Fibroblast of lung (primary cell): ENCODE results near the gene RFK. TPM values are rescaled to one million over a fixed set of nuclear protein-coding genes. Genes with fewer than 3 reads are reported as not detected.

Experiments used
- DNase-seq, 2 donors: peaks; one replicate each; pipeline versions ENCODE4 v3.0.0 to v3.0.0-alpha.2; 2010; ENCODE audit warnings: low read depth in 2 of 2
- H2AFZ ChIP-seq: 2 replicates; pipeline ENCODE4 v1.5.1; 2012; ENCODE audit warnings: low read length, control low read depth, inconsistent platforms
- H3K27ac ChIP-seq: 2 replicates; pipeline ENCODE4 v1.5.1; 2011; ENCODE audit warnings: low read length, control low read depth; ENCODE audit not compliant: insufficient read depth
- H3K27me3 ChIP-seq: 2 replicates; pipeline ENCODE4 v1.5.1; 2011; ENCODE audit warnings: mild to moderate bottlenecking, low read length; ENCODE audit not compliant: control insufficient read depth, insufficient read depth
- H3K36me3 ChIP-seq: 2 replicates; pipeline ENCODE4 v1.5.1; 2011; ENCODE audit warnings: low read length; ENCODE audit not compliant: control insufficient read depth, insufficient read depth
- H3K4me1 ChIP-seq: 2 replicates; pipeline ENCODE4 v1.5.1; 2011; ENCODE audit warnings: low read length; ENCODE audit not compliant: control insufficient read depth, insufficient read depth; ENCODE audit errors: extremely low read depth
- H3K4me2 ChIP-seq: 2 replicates; pipeline ENCODE4 v1.5.1; 2011; ENCODE audit warnings: low read length, control low read depth; ENCODE audit not compliant: insufficient read depth; ENCODE audit errors: extremely low read depth
- H3K4me3 ChIP-seq, 4 experiments: fragments of 200-600 bp in 1 of 4; sonication (generic) in 1 of 4; replicated peaks in 1 of 4; 2 replicates each; pipeline ENCODE4 v1.5.1; 2011 to 2016; ENCODE audit warnings: low read length in 4 of 4, low read depth in 3 of 4, mild to moderate bottlenecking in 3 of 4, control low read depth in 2 of 4, inconsistent platforms in 1 of 4, mixed read lengths in 1 of 4; ENCODE audit not compliant: insufficient read depth in 1 of 4; ENCODE audit errors: control extremely low read depth in 1 of 4
- H3K79me2 ChIP-seq: 2 replicates; pipeline ENCODE4 v1.5.1; 2012; ENCODE audit warnings: mild to moderate bottlenecking, low read length, inconsistent platforms; ENCODE audit not compliant: control insufficient read depth, insufficient read depth
- H3K9ac ChIP-seq: 2 replicates; pipeline ENCODE4 v1.5.1; 2011; ENCODE audit warnings: mild to moderate bottlenecking, low read length, control low read depth; ENCODE audit not compliant: insufficient read depth
- H3K9me3 ChIP-seq: 2 replicates; pipeline ENCODE4 v1.5.1; 2012; ENCODE audit warnings: low read depth, low read length; ENCODE audit not compliant: control insufficient read depth, insufficient read depth
- H4K20me1 ChIP-seq: 2 replicates; pipeline ENCODE4 v1.5.1; 2011; ENCODE audit warnings: low read length; ENCODE audit not compliant: control insufficient read depth, insufficient read depth; ENCODE audit errors: extremely low read depth
- EZH2 ChIP-seq: IDR thresholded peaks from 2 replicates; pipeline ENCODE4 v1.5.1; 2012; ENCODE audit warnings: low read length, control low read depth, mild to moderate bottlenecking; ENCODE audit errors: missing control alignments
- polyA plus RNA-seq, 2 donors: library from polyadenylated mRNA; depleted of rRNA in 1 of 2; stranded (reverse) in 1 of 2; unstranded in 1 of 2; fragments of >200 nt; gene quantifications; 2 replicates each; pipeline ENCODE4 v1.2.1, GENCODE V29; 2011 to 2012; ENCODE audit warnings: missing spikeins in 1 of 2
- total RNA-seq: library from RNA; depleted of rRNA; stranded (reverse); fragments of >200 nt; gene quantifications from 2 replicates; pipeline ENCODE4 v1.2.1, GENCODE V29; 2014
- TF ChIP-seq, protein P1 (sequence below), 2 donors: IDR thresholded peaks in 1 of 2; conservative IDR thresholded peaks in 1 of 2; 1 replicate in 1 of 2; 2 replicates in 1 of 2; pipeline ENCODE4 v1.5.1; 2011 to 2012; ENCODE audit warnings: low read length in 2 of 2, control low read depth in 1 of 2, inconsistent platforms in 1 of 2, low read depth in 1 of 2, mild to moderate bottlenecking in 1 of 2

The RFK gene
- total and polyA plus RNA-seq, 2 donors (not counting 1 experiment from before 2014, with no cell fraction given): 22.8 to 27.5 TPM

DNA sequence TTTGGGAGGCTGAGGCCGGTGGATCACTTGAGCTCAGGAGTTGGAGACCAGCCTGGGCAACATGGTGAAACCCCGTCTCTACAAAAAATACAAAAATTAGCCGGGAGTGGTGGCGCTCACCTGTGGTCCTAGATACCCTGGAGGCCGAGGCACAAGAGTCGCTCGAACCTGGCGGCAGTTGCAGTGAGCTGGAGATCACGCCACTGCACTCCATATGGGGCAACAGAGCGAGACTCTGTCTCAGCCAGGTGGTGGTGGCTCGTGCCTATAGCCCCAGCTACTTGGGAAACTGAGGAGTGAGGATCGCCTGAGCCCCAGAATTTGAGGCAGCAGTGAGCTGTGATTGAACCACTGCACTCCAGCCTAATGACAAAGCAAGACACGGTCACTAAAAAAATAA is 2.4 kb upstream of the RFK start:
- DNase-seq: no peak
- Histone ChIP-seq H3K27ac (no peak overlapping the region), H3K4me3 (no peak overlapping the region), H2AFZ (no peak overlapping the region), H4K20me1 (no peaks in the 10 kb centered on the region), H3K27me3 (no peaks in the 10 kb centered on the region), H3K4me1 (peaks cover 4% of the 10 kb centered on the region), H3K36me3 (no peaks in the 10 kb centered on the region), H3K9me3 (no peaks in the 10 kb centered on the region), H3K9ac (no peak overlapping the region), H3K79me2 (peaks cover 5% of the 10 kb centered on the region), H3K4me2 (no peak overlapping the region)
- TF ChIP-seq EZH2: no peak
- TF ChIP-seq, protein P1, sequence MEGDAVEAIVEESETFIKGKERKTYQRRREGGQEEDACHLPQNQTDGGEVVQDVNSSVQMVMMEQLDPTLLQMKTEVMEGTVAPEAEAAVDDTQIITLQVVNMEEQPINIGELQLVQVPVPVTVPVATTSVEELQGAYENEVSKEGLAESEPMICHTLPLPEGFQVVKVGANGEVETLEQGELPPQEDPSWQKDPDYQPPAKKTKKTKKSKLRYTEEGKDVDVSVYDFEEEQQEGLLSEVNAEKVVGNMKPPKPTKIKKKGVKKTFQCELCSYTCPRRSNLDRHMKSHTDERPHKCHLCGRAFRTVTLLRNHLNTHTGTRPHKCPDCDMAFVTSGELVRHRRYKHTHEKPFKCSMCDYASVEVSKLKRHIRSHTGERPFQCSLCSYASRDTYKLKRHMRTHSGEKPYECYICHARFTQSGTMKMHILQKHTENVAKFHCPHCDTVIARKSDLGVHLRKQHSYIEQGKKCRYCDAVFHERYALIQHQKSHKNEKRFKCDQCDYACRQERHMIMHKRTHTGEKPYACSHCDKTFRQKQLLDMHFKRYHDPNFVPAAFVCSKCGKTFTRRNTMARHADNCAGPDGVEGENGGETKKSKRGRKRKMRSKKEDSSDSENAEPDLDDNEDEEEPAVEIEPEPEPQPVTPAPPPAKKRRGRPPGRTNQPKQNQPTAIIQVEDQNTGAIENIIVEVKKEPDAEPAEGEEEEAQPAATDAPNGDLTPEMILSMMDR (conservative IDR thresholded peaks at IDR 0.05 in 1 of 2, IDR thresholded peaks at IDR 0.05 in 1 of 2; ENCODE audit: low read depth in 1 of 2, low read length in 2 of 2): no peak

- Histone ChIP-seq H3K79me2 (peaks cover 8% of the 10 kb centered on the region), H3K27ac (no peak overlapping the region), H3K4me3 (no peak overlapping the region), H3K4me1 (peaks cover 4% of the 10 kb centered on the region), H3K9ac (no peak overlapping the region), H3K36me3 (no peaks in the 10 kb centered on the region), H3K4me2 (no peak overlapping the region), H3K27me3 (no peaks in the 10 kb centered on the region), H4K20me1 (no peaks in the 10 kb centered on the region), H3K9me3 (no peaks in the 10 kb centered on the region), H2AFZ (no peak overlapping the region)
- no peak for DNase-seq
- TF ChIP-seq, protein P1 (conservative IDR thresholded peaks at IDR 0.05 in 1 of 2, IDR thresholded peaks at IDR 0.05 in 1 of 2; ENCODE audit: low read depth in 1 of 2, low read length in 2 of 2): no peak
- TF ChIP-seq EZH2: no peak
Observed at GRCh38 chr9:76396144-76396543, 1.9 kb upstream of the RFK start.

- H3K4me1 ChIP-seq: peaks cover 2% of the 10 kb centered on the region
- peak overlapping the region in 1 of 4 experiments; percentile 87 for H3K4me3 ChIP-seq
- peak overlapping the region; percentile 93 for H3K27ac ChIP-seq
- no peaks in the 10 kb centered on the region for H3K27me3 ChIP-seq
- H3K4me2 ChIP-seq: peak overlapping the region; percentile 95
- no peaks in the 10 kb centered on the region for H4K20me1 ChIP-seq
- H3K9ac ChIP-seq: no peak overlapping the region
- H3K79me2 ChIP-seq: peaks cover 8% of the 10 kb centered on the region
- TF ChIP-seq, protein P1 (conservative IDR thresholded peaks at IDR 0.05 in 1 of 2, IDR thresholded peaks at IDR 0.05 in 1 of 2; ENCODE audit: low read depth in 1 of 2, low read length in 2 of 2): no peak
- TF ChIP-seq EZH2: no peak
- H3K9me3 ChIP-seq: no peaks in the 10 kb centered on the region
- peak overlapping the region; percentile 91 for H2AFZ ChIP-seq
- DNase-seq: no peak
- H3K36me3 ChIP-seq: no peaks in the 10 kb centered on the region
Observed at GRCh38 chr9:76395381-76395780, 1.2 kb upstream of the RFK start.
